H1 (cell line): Measurements from ENCODE around the gene BRD4. TPM values are rescaled to one million over a fixed set of nuclear protein-coding genes. Genes with fewer than 3 reads are reported as not detected.

Experiments
- CTCF ChIA-PET: fragments of 300-600 bp; sonication (Branson Sonifier 250); formaldehyde crosslinking; loops from one replicate; lab custom pipeline; 2021; ENCODE audit not compliant: partially characterized antibody; lab: Charles Lee
- POLR2A ChIA-PET: fragments of 300-600 bp; sonication (Branson Sonifier 250); formaldehyde crosslinking; loops from one replicate; lab custom pipeline; 2021; ENCODE audit warnings: inconsistent platforms; ENCODE audit not compliant: partially characterized antibody; lab: Charles Lee
- DNase-seq, 2 experiments: peaks; one replicate each; pipeline versions ENCODE4 v3.0.0 to v3.0.0-alpha.2; 2010 to 2022; ENCODE audit warnings: low spot score in 2 of 2, low read depth in 1 of 2, mixed read lengths in 1 of 2
- FAIRE-seq: peaks from 2 replicates; lab custom pipeline; 2011; peaks lifted over from hg19 to GRCh38; lab: Jason Lieb, UNC
- H2AFZ ChIP-seq: 2 replicates; pipeline ENCODE4 v1.8.1; 2012; ENCODE audit warnings: low read length, inconsistent platforms
- H2AK5ac ChIP-seq: 2 replicates; pipeline ENCODE4 v1.6.1; 2013; ENCODE audit warnings: low read depth, low read length
- H2BK120ac ChIP-seq: replicated peaks from 2 replicates; pipeline ENCODE3; 2013; ENCODE audit warnings: low read depth, low read length, inconsistent platforms
- H2BK12ac ChIP-seq: 2 replicates; pipeline ENCODE4 v1.6.1; 2013; ENCODE audit warnings: low read depth, low read length
- H2BK15ac ChIP-seq: 2 replicates; pipeline ENCODE4 v1.6.1; 2013; ENCODE audit warnings: low read length
- H2BK20ac ChIP-seq: 2 replicates; pipeline ENCODE4 v1.6.1; 2013; ENCODE audit warnings: low read length
- H2BK5ac ChIP-seq: 2 replicates; pipeline ENCODE4 v1.6.1; 2013; ENCODE audit warnings: low read depth, low read length
- H3K14ac ChIP-seq: 2 replicates; pipeline ENCODE4 v1.6.1; 2013; ENCODE audit warnings: inconsistent platforms; ENCODE audit not compliant: insufficient read length
- H3K18ac ChIP-seq: 2 replicates; pipeline ENCODE4 v1.6.1; 2013; ENCODE audit warnings: low read length; ENCODE audit errors: extremely low read depth
- H3K23ac ChIP-seq: 2 replicates; pipeline ENCODE4 v1.6.1; 2013; ENCODE audit warnings: inconsistent platforms; ENCODE audit not compliant: insufficient read length
- H3K23me2 ChIP-seq: 2 replicates; pipeline ENCODE4 v1.6.1; 2013; ENCODE audit warnings: low read depth, low read length
- H3K27ac ChIP-seq: 2 replicates; pipeline ENCODE4 v1.6.1; 2011; ENCODE audit warnings: low read depth, low read length, inconsistent platforms
- H3K27me3 ChIP-seq, 4 experiments: replicated peaks in 1 of 4; 1 replicate in 1 of 4; 2 replicates in 3 of 4; pipeline versions ENCODE4 v1.6.1 to v1.8.1; 2011 to 2013; ENCODE audit warnings: low read length in 3 of 4, mild to moderate bottlenecking in 3 of 4, inconsistent platforms in 2 of 4, mixed read lengths in 2 of 4, moderate library complexity in 1 of 4; ENCODE audit not compliant: control insufficient read depth in 3 of 4, insufficient read depth in 3 of 4; ENCODE audit errors: extremely low read depth in 1 of 4
- H3K36me3 ChIP-seq, 4 experiments: 2 replicates each; pipeline versions ENCODE4 v1.6.1 to v1.8.1; 2011 to 2013; ENCODE audit warnings: mild to moderate bottlenecking in 4 of 4, low read length in 3 of 4, moderate library complexity in 2 of 4, control low read depth in 1 of 4, inconsistent platforms in 1 of 4; ENCODE audit not compliant: insufficient read depth in 4 of 4, control insufficient read depth in 2 of 4
- H3K4ac ChIP-seq: replicated peaks from 2 replicates; pipeline ENCODE3; 2013; ENCODE audit warnings: low read length, low read depth, mixed read lengths, inconsistent platforms; ENCODE audit not compliant: insufficient read length
- H3K4me1 ChIP-seq, 4 experiments: replicated peaks in 1 of 4; 1 replicate in 1 of 4; 2 replicates in 3 of 4; pipeline versions ENCODE4 v1.6.1 to v1.8.1; 2011 to 2013; ENCODE audit warnings: low read length in 3 of 4, inconsistent platforms in 2 of 4, mixed read lengths in 1 of 4; ENCODE audit not compliant: insufficient read depth in 4 of 4, control insufficient read depth in 3 of 4
- H3K4me2 ChIP-seq, 2 experiments: 2 replicates each; pipeline versions ENCODE4 v1.6.1 to v1.8.1; 2011 to 2013; ENCODE audit warnings: low read depth in 2 of 2, low read length in 2 of 2, control low read depth in 1 of 2, inconsistent platforms in 1 of 2, mild to moderate bottlenecking in 1 of 2; ENCODE audit not compliant: insufficient read depth in 1 of 2
- H3K4me3 ChIP-seq, 4 experiments: fragments of 200-600, 300-600 bp in 1 of 4; sonication (generic), shearing (Covaris generic), sonication (Bioruptor Twin) in 1 of 4; 2 replicates each; pipeline versions ENCODE4 v1.5.1 to v1.8.1; 2011 to 2016; ENCODE audit warnings: low read length in 4 of 4, low read depth in 3 of 4, control low read depth in 2 of 4, inconsistent platforms in 2 of 4, mild to moderate bottlenecking in 2 of 4, mixed read lengths in 1 of 4, moderate library complexity in 1 of 4; ENCODE audit not compliant: insufficient read depth in 2 of 4; ENCODE audit errors: extremely low read depth in 1 of 4
- H3K56ac ChIP-seq: replicated peaks from 2 replicates; pipeline ENCODE3; 2013; ENCODE audit warnings: low read depth, mild to moderate bottlenecking, mixed read lengths, low read length, inconsistent platforms; ENCODE audit not compliant: insufficient read length
- H3K79me1 ChIP-seq: 2 replicates; pipeline ENCODE4 v1.6.1; 2013; ENCODE audit warnings: low read depth, low read length, control low read depth
- H3K79me2 ChIP-seq, 2 experiments: 2 replicates each; pipeline versions ENCODE4 v1.6.1 to v1.8.1; 2012 to 2013; ENCODE audit warnings: low read length in 2 of 2, mild to moderate bottlenecking in 2 of 2, inconsistent platforms in 1 of 2; ENCODE audit not compliant: insufficient read depth in 2 of 2, control insufficient read depth in 1 of 2
- H3K9ac ChIP-seq, 4 experiments: replicated peaks in 1 of 4; 1 replicate in 1 of 4; 2 replicates in 3 of 4; pipeline versions ENCODE4 v1.6.1 to v1.8.1; 2011 to 2013; ENCODE audit warnings: low read depth in 3 of 4, low read length in 3 of 4, control low read depth in 2 of 4, mild to moderate bottlenecking in 2 of 4, moderate library complexity in 2 of 4, inconsistent platforms in 1 of 4; ENCODE audit errors: extremely low read depth in 1 of 4
- H3K9me3 ChIP-seq, 2 experiments: 2 replicates each; pipeline versions ENCODE4 v1.6.1 to v1.8.1; 2012 to 2013; ENCODE audit warnings: mild to moderate bottlenecking in 2 of 2, moderate library complexity in 2 of 2, control low read depth in 1 of 2, inconsistent platforms in 1 of 2, low read depth in 1 of 2, low read length in 1 of 2, mixed read lengths in 1 of 2; ENCODE audit not compliant: insufficient read depth in 2 of 2
- H4K20me1 ChIP-seq, 2 experiments: replicated peaks in 1 of 2; 2 replicates each; pipeline versions ENCODE3 to v1.8.1; 2011 to 2013; ENCODE audit warnings: inconsistent platforms in 2 of 2, low read length in 2 of 2, mild to moderate bottlenecking in 1 of 2; ENCODE audit not compliant: insufficient read depth in 2 of 2, control insufficient read depth in 1 of 2
- H4K5ac ChIP-seq: 2 replicates; pipeline ENCODE4 v1.6.1; 2013; ENCODE audit warnings: low read length, low read depth, mixed read lengths, inconsistent platforms; ENCODE audit not compliant: insufficient read length
- H4K8ac ChIP-seq: 2 replicates; pipeline ENCODE4 v1.8.0; 2013; ENCODE audit warnings: mild to moderate bottlenecking, moderate library complexity, low read length, inconsistent platforms; ENCODE audit not compliant: insufficient read depth; ENCODE audit errors: extremely low read depth
- H4K91ac ChIP-seq: replicated peaks from 2 replicates; pipeline ENCODE3; 2013; ENCODE audit warnings: low read length, mixed read lengths, inconsistent platforms; ENCODE audit not compliant: insufficient read length
- ASH2L ChIP-seq: fragments of 200-600, 300-600 bp; sonication (generic); IDR thresholded peaks from one replicate; pipeline ENCODE4 v1.7.1; 2017; ENCODE audit warnings: low read length
- BRCA1 ChIP-seq: IDR thresholded peaks from 2 replicates; pipeline ENCODE4 v1.6.1; 2012; ENCODE audit warnings: low read depth, low read length, improper control_type of control experiment
- CBX5 ChIP-seq: fragments of 300-800, 300-1000 bp; sonication (generic); IDR thresholded peaks from 2 replicates; pipeline ENCODE4 v1.7.1; 2016; ENCODE audit warnings: antibody characterized with exemption, low read length, low read depth
- CTBP2 ChIP-seq: IDR thresholded peaks from 2 replicates; pipeline ENCODE4 v1.7.0; 2011; ENCODE audit warnings: borderline replicate concordance, mild to moderate bottlenecking, moderate library complexity, mixed read lengths, low read length; ENCODE audit not compliant: insufficient read depth, insufficient read length
- EGR1 ChIP-seq: IDR thresholded peaks from 2 replicates; pipeline ENCODE4 v1.6.1; 2011; ENCODE audit warnings: low read depth, low read length, borderline replicate concordance
- EZH2 ChIP-seq: fragments of 200-600 bp; sonication (generic); IDR thresholded peaks from 2 replicates; pipeline ENCODE4 v1.7.1; 2012; ENCODE audit warnings: low read depth, mild to moderate bottlenecking, moderate library complexity, low read length, inconsistent platforms; ENCODE audit not compliant: severe bottlenecking
- FOSL1 ChIP-seq: IDR thresholded peaks from 2 replicates; pipeline ENCODE4 v1.6.1; 2011; ENCODE audit warnings: mild to moderate bottlenecking, low read depth, low read length, moderate library complexity; ENCODE audit not compliant: insufficient read depth
- JUN ChIP-seq: IDR thresholded peaks from 2 replicates; pipeline ENCODE4 v1.6.1; 2011; ENCODE audit warnings: low read depth, mild to moderate bottlenecking, improper control_type of control experiment, low read length
- KDM1A ChIP-seq: fragments of 200-600, 300-600 bp; sonication (generic); IDR thresholded peaks from 2 replicates; pipeline ENCODE4 v1.7.1; 2016; ENCODE audit warnings: mild to moderate bottlenecking, low read length, borderline replicate concordance
- MAX ChIP-seq: IDR thresholded peaks from 2 replicates; pipeline ENCODE4 v1.6.1; 2012; ENCODE audit warnings: inconsistent platforms
- RXRA ChIP-seq: IDR thresholded peaks from 2 replicates; pipeline ENCODE4 v1.6.1; 2011; ENCODE audit warnings: low read depth, mild to moderate bottlenecking, low read length, moderate library complexity; ENCODE audit not compliant: insufficient read depth
- SIN3A ChIP-seq, 2 experiments: IDR thresholded peaks in 1 of 2; conservative IDR thresholded peaks in 1 of 2; 2 replicates each; pipeline ENCODE4 v1.6.1; 2011 to 2012; ENCODE audit warnings: low read length in 2 of 2, improper control_type of control experiment in 1 of 2, low read depth in 1 of 2, mild to moderate bottlenecking in 1 of 2
- TBP ChIP-seq: IDR thresholded peaks from 2 replicates; pipeline ENCODE4 v1.6.1; 2011; ENCODE audit warnings: low read depth, low read length, improper control_type of control experiment
- ZNF274 ChIP-seq: IDR thresholded peaks from 2 replicates; pipeline ENCODE4 v1.7.0; 2012; ENCODE audit warnings: low read length, borderline replicate concordance; ENCODE audit errors: extremely low read depth
- WGBS, 2 experiments: shearing (Covaris generic) in 1 of 2; methylation state at CpG; one replicate each; pipeline versions ENCODE4 v1.1.6 to v1.1.7; 2013 to 2015; ENCODE audit warnings: low lambda C conversion rate in 2 of 2, mixed read lengths in 2 of 2, inconsistent platforms in 1 of 2, low coverage in 1 of 2, missing lambda C conversion rate in 1 of 2; ENCODE audit not compliant: insufficient replicate concordance in 2 of 2, insufficient coverage in 1 of 2, insufficient read length in 1 of 2; ENCODE audit errors: extremely low coverage in 1 of 2, missing lambda C conversion rate in 1 of 2; 5-methylcytosine and 5-hydroxymethylcytosine counted together
- polyA plus RNA-seq, 7 experiments: library from polyadenylated mRNA; depleted of rRNA in 3 of 7; stranded (reverse) in 5 of 7; unstranded in 2 of 7; fragments of >200 nt in 5 of 7; fragments of 200-250 nt in 2 of 7; gene quantifications; 1 replicate in 5 of 7; 2 replicates in 1 of 7; 4 replicates in 1 of 7; pipeline versions ENCODE4 v1.2.1 to v1.2.3, GENCODE V29; 2011 to 2013; ENCODE audit warnings: missing spikeins in 2 of 7, mixed read lengths in 2 of 7
- total RNA-seq: library from RNA; stranded (reverse); fragmentation: NEBNext Ultra II Directional; extraction: Animal tissue kit (Norgen Biotek cat#: 25700); gene quantifications from 2 replicates; pipeline ENCODE4 v1.2.1, GENCODE V29; 2021

Gene BRD4
- total and polyA plus RNA-seq, 2 of the 8 experiments (the other 6 are each of a cell fraction or from before 2014, with no cell fraction given) = 14.1 to 146 TPM

GRCh38 chr19:15269806-15270205 is 62.5 kb downstream of the BRD4 start:
- no peak overlapping the region for H2BK120ac ChIP-seq
- H3K79me1 ChIP-seq = peaks cover 30% of the 10 kb centered on the region
- H4K5ac ChIP-seq = no peak overlapping the region
- no peak overlapping the region for H3K23ac ChIP-seq
- H2BK5ac ChIP-seq = no peak overlapping the region
- no peak overlapping the region for H3K27ac ChIP-seq
- no peaks in the 10 kb centered on the region; a peak in 1 of 7 replicates for H3K4me1 ChIP-seq
- H3K4ac ChIP-seq = no peak overlapping the region
- H3K4me3 ChIP-seq = no peak overlapping the region
- H2BK20ac ChIP-seq = no peak overlapping the region
- H3K23me2 ChIP-seq = no peaks in the 10 kb centered on the region
- no peaks in the 10 kb centered on the region for H3K9me3 ChIP-seq
- no peak for DNase-seq
- H2BK15ac ChIP-seq = no peak overlapping the region
- no peak for FAIRE-seq
- ChIA-PET POLR2A (interaction anchor here (1.0 to 2.2 kb wide), 2 partner anchors 10 to 19 kb away, joined by 3 to 6 read pairs; no protein-coding TSS in a partner anchor), CTCF (interaction anchor here (0.7 kb wide), 1 partner anchor 15 kb away, joined by 3 read pairs; no protein-coding TSS in a partner anchor)
- no peak overlapping the region for H2AK5ac ChIP-seq
- H2BK12ac ChIP-seq = no peak overlapping the region
- H3K27me3 ChIP-seq = no peaks in the 10 kb centered on the region
- peaks cover 24 to 62% (median 49%) of the 10 kb centered on the region in 4 experiments for H3K36me3 ChIP-seq
- H3K56ac ChIP-seq = no peak overlapping the region
- peaks cover 8 to 88% of the 10 kb centered on the region in 2 experiments for H3K79me2 ChIP-seq
- H3K9ac ChIP-seq = no peak overlapping the region
- no peak overlapping the region for H3K14ac ChIP-seq
- WGBS, 2 experiments = 87 to 100% methylated on average over 2 to 6 of the region's 6 CpGs
- H2AFZ ChIP-seq = no peak overlapping the region
- no peak overlapping the region for H4K91ac ChIP-seq
- no peak overlapping the region for H4K8ac ChIP-seq
- peaks cover 31 to 62% of the 10 kb centered on the region in 2 experiments for H4K20me1 ChIP-seq
- H3K18ac ChIP-seq = no peak overlapping the region
- no peak overlapping the region for H3K4me2 ChIP-seq
- TF ChIP-seq CTBP2 (no peak), SIN3A (conservative IDR thresholded peaks at IDR 0.05 in 1 of 2, IDR thresholded peaks at IDR 0.05 in 1 of 2; ENCODE audit: low read depth in 1 of 2, low read length in 2 of 2) (no peak), ASH2L (no peak), FOSL1 (no peak), CBX5 (no peak), BRCA1 (no peak), RXRA (no peak), TBP (no peak), KDM1A (no peak), JUN (no peak), ZNF274 (no peak), EGR1 (no peak), EZH2 (no peak), MAX (no peak)
